GM23248 (cell line): ENCODE measurements around the gene MAVS. TPM values are rescaled to one million over a fixed set of nuclear protein-coding genes. Genes with fewer than 3 reads are reported as not detected.

Source experiments
- DNase-seq: peaks from one replicate; pipeline ENCODE4 v3.0.0-alpha.2; 2015
- H2AFZ ChIP-seq: fragments of 200-600 bp; sonication (generic); 2 replicates; pipeline ENCODE4 v1.6.1; 2016; ENCODE audit warnings: antibody characterized with exemption
- H3F3A ChIP-seq: fragments of 200-600 bp; sonication (generic); 2 replicates; pipeline ENCODE4 v1.6.1; 2016; ENCODE audit warnings: mild to moderate bottlenecking, antibody characterized with exemption, mixed run types; ENCODE audit not compliant: insufficient read depth
- H3K27ac ChIP-seq: fragments of 200-600 bp; sonication (generic); 2 replicates; pipeline ENCODE4 v1.5.1; 2016; ENCODE audit warnings: mild to moderate bottlenecking
- H3K27me3 ChIP-seq: fragments of 200-600 bp; sonication (generic); replicated peaks from 2 replicates; pipeline ENCODE4 v1.6.1; 2016; ENCODE audit warnings: mild to moderate bottlenecking; ENCODE audit not compliant: insufficient read depth
- H3K36me3 ChIP-seq: fragments of 200-600 bp; sonication (generic); 2 replicates; pipeline ENCODE4 v1.6.1; 2016; ENCODE audit warnings: low read depth, mild to moderate bottlenecking
- H3K4me1 ChIP-seq: fragments of 200-600 bp; sonication (generic); 2 replicates; pipeline ENCODE4 v1.6.1; 2016; ENCODE audit warnings: mild to moderate bottlenecking; ENCODE audit not compliant: insufficient read depth
- H3K4me2 ChIP-seq: fragments of 200-600 bp; sonication (generic); one replicate; pipeline ENCODE4 v1.6.1; 2016; ENCODE audit warnings: mild to moderate bottlenecking; ENCODE audit not compliant: unreplicated experiment
- H3K4me3 ChIP-seq: fragments of 200-600 bp; sonication (generic); 2 replicates; pipeline ENCODE4 v1.5.1; 2016; ENCODE audit warnings: mild to moderate bottlenecking
- H3K79me2 ChIP-seq: fragments of 200-600 bp; sonication (generic); 2 replicates; pipeline ENCODE4 v1.6.1; 2016; ENCODE audit warnings: mild to moderate bottlenecking; ENCODE audit not compliant: insufficient read depth
- H3K9ac ChIP-seq: fragments of 200-600 bp; sonication (generic); 2 replicates; pipeline ENCODE4 v1.6.1; 2016; ENCODE audit warnings: mild to moderate bottlenecking
- H3K9me2 ChIP-seq: fragments of 200-600 bp; sonication (generic); 2 replicates; pipeline ENCODE4 v1.6.1; 2016; ENCODE audit warnings: mixed run types, mild to moderate bottlenecking, moderate library complexity; ENCODE audit not compliant: insufficient read depth
- H3K9me3 ChIP-seq: fragments of 200-600 bp; sonication (generic); one replicate; pipeline ENCODE4 v1.6.1; 2017; ENCODE audit warnings: low read depth
- H4K20me1 ChIP-seq: fragments of 200-600 bp; sonication (generic); 2 replicates; pipeline ENCODE4 v1.6.0; 2016; ENCODE audit not compliant: insufficient read depth
- EZH2 ChIP-seq: fragments of 200-600 bp; sonication (generic); IDR thresholded peaks from 2 replicates; pipeline ENCODE4 v1.6.1; 2018; ENCODE audit warnings: antibody characterized with exemption, mild to moderate bottlenecking; ENCODE audit not compliant: insufficient read depth, poor library complexity, severe bottlenecking
- EZH2phosphoT487 ChIP-seq: fragments of 200-600 bp; sonication (generic); IDR thresholded peaks from 2 replicates; pipeline ENCODE4 v1.6.1; 2018; ENCODE audit warnings: antibody characterized with exemption, moderate library complexity, mild to moderate bottlenecking, low read depth; ENCODE audit not compliant: insufficient read depth
- WGBS, 2 experiments: methylation state at CpG; one replicate each; pipeline ENCODE4 v1.1.6; 2015 to 2017; ENCODE audit warnings: low lambda C conversion rate in 2 of 2, low coverage in 1 of 2; ENCODE audit errors: missing lambda C conversion rate in 2 of 2; 5-methylcytosine and 5-hydroxymethylcytosine counted together
- in situ Hi-C: fragments of 300-500 bp; cut with MboI; formaldehyde crosslinking; loops from 2 replicates; pipeline ENCODE4 v1.15.0; 2020
- polyA plus RNA-seq: library from polyadenylated mRNA; unstranded; fragments of >200 nt; fragmentation: Nextera tagmentation; extraction: Ambion mirVana; gene quantifications from 2 replicates; pipeline ENCODE4 v1.2.1, GENCODE V29; 2016
- total RNA-seq: library from RNA; depleted of rRNA; stranded (reverse); fragments of >200 nt; shearing (Covaris generic); gene quantifications from 2 replicates; pipeline ENCODE4 v1.2.3, GENCODE V29; 2014

Gene MAVS
- total and polyA plus RNA-seq, 2 experiments from 2014 or later: 12.0 to 22.0 TPM

DNA sequence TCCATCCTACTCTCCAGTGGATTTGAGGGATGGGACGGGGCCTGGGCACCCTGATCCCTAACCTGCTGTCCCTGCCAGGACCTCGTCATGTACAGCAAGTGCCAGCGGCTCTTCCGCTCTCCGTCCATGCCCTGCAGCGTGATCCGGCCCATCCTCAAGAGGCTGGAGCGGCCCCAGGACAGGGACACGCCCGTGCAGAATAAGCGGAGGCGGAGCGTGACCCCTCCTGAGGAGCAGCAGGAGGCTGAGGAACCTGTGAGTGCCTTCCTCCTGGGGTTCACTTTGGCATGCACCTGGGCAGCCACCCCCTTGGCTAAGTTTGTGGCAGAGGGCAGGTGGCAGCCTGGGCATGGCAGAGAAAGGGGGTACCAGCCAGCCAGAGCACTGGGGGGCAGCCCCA is 44.8 kb upstream of the MAVS start:
- H3K27ac ChIP-seq: no peak overlapping the region
- H3K4me2 ChIP-seq: no peak overlapping the region
- H3K4me1 ChIP-seq: peaks cover 30% of the 10 kb centered on the region
- no peaks in the 10 kb centered on the region for H3K9me3 ChIP-seq
- H3F3A ChIP-seq: peaks cover 19% of the 10 kb centered on the region
- WGBS, 2 experiments: 97% methylated on average over 13 of the region's 13 CpGs
- in situ Hi-C loops: no loop called here
- TF ChIP-seq EZH2phosphoT487 (no peak), EZH2 (no peak)
- H2AFZ ChIP-seq: no peak overlapping the region
- no peak for DNase-seq
- H3K27me3 ChIP-seq: no peaks in the 10 kb centered on the region
- H4K20me1 ChIP-seq: no peaks in the 10 kb centered on the region
- peaks cover 35% of the 10 kb centered on the region for H3K79me2 ChIP-seq
- H3K9me2 ChIP-seq: no peaks in the 10 kb centered on the region
- no peaks in the 10 kb centered on the region; the same call in 1 of the 2 replicates for H3K36me3 ChIP-seq
- no peak overlapping the region for H3K9ac ChIP-seq
- no peak overlapping the region for H3K4me3 ChIP-seq

DNA sequence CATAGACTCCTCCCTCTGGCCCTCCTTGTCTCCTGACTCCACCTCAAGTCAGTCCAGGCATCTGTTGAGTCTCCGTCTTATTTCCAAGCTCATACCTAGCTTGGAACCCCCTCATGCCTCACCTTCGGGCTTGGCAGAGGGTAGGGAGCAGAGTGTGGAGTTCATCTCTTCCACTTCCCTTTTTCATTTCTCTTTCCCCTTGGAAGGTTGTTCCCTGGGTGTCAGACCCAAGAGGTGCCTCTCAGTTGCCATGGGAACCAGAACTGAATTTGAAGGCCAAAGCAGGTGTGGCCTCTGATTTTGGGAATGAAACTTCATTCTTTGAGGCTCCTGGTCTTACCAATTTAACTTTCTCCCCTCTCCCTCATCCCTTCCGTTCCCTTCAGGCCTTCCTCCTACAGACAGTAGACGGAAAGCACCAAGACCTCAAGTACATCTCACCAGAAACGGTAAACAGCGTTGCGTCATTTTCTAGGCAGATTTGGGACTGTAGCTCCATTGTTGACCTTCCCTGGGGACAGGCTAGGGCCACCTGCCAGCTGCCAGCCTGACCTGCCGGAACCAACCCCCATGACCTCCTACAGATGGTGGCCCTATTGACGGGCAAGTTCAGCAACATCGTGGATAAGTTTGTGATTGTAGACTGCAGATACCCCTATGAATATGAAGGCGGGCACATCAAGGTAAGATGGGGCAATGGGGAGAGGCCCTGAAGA is 44.0 kb upstream of the MAVS start:
- Histone ChIP-seq H2AFZ (no peak overlapping the region), H3K4me1 (peaks cover 32% of the 10 kb centered on the region), H3K9me3 (no peaks in the 10 kb centered on the region), H3K9me2 (no peaks in the 10 kb centered on the region), H3K27ac (no peak overlapping the region), H3F3A (peaks cover 25% of the 10 kb centered on the region), H3K4me3 (no peak overlapping the region), H4K20me1 (no peaks in the 10 kb centered on the region), H3K27me3 (no peaks in the 10 kb centered on the region), H3K9ac (no peak overlapping the region), H3K36me3 (no peaks in the 10 kb centered on the region; the same call in 1 of the 2 replicates), H3K4me2 (no peak overlapping the region), H3K79me2 (peaks cover 27% of the 10 kb centered on the region)
- no peak for TF ChIP-seq EZH2phosphoT487
- no peak for TF ChIP-seq EZH2
- no peak for DNase-seq
- 94 to 96% methylated on average over 11 of the region's 11 CpGs for WGBS, 2 experiments
- in situ Hi-C loops: no loop called here

DNA sequence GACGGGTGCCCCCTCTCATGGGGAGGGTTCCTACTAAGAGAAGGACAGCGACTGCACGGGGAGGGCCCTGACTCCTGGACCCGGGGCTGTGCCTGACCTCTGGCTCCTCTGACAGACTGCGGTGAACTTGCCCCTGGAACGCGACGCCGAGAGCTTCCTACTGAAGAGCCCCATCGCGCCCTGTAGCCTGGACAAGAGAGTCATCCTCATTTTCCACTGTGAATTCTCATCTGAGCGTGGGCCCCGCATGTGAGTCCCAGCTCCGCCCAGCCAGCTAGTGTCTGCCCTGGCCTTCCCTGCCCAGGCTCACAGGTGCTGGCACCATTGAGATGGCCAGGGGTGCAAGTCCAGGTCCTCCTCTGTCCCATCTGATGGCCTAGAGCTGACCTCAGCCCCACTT is 43.3 kb upstream of the MAVS start:
- WGBS, 2 experiments: 87 to 92% methylated on average over 14 of the region's 14 CpGs
- peaks cover 33% of the 10 kb centered on the region for H3K4me1 ChIP-seq
- H2AFZ ChIP-seq: no peak overlapping the region
- no peak overlapping the region for H3K27ac ChIP-seq
- no peaks in the 10 kb centered on the region for H3K9me2 ChIP-seq
- H4K20me1 ChIP-seq: no peaks in the 10 kb centered on the region
- H3K79me2 ChIP-seq: peaks cover 21% of the 10 kb centered on the region
- H3K4me2 ChIP-seq: no peak overlapping the region
- DNase-seq: no peak
- TF ChIP-seq EZH2 (no peak), EZH2phosphoT487 (no peak)
- H3K9me3 ChIP-seq: no peaks in the 10 kb centered on the region
- no peaks in the 10 kb centered on the region for H3K27me3 ChIP-seq
- H3K4me3 ChIP-seq: no peak overlapping the region
- H3F3A ChIP-seq: peaks cover 29% of the 10 kb centered on the region
- no peaks in the 10 kb centered on the region; the same call in 1 of the 2 replicates for H3K36me3 ChIP-seq
- H3K9ac ChIP-seq: no peak overlapping the region
- in situ Hi-C loops: no loop called here

DNA sequence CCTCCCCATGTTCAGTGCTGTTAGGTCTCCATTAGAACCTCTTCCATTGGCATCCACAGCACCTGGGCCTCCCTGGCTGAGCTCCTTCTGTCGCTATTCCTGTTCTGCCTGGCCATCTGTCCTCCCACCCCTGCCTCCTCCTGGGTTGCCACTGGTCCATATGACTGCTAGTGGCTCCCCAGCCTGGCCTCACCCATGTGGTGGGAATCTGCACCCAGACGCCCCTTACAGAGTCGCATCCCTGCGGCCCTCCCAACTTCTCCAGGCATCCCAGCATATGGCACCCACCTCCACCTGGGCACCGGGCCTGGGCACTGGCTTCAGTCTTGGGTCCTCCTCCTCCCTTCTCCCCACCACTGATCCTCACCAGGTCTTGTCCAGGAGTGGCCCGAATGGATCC is 42.8 kb upstream of the MAVS start:
- no peak for DNase-seq
- no peaks in the 10 kb centered on the region; the same call in 1 of the 2 replicates for H3K36me3 ChIP-seq
- no peak overlapping the region for H3K4me3 ChIP-seq
- H3K9me2 ChIP-seq: no peaks in the 10 kb centered on the region
- H3K4me2 ChIP-seq: no peak overlapping the region
- TF ChIP-seq EZH2phosphoT487 (no peak), EZH2 (no peak)
- no peak overlapping the region for H3K27ac ChIP-seq
- no peak overlapping the region for H2AFZ ChIP-seq
- peaks cover 20% of the 10 kb centered on the region for H3K79me2 ChIP-seq
- no peaks in the 10 kb centered on the region for H3K27me3 ChIP-seq
- 73 to 80% methylated on average over 6 of the region's 6 CpGs for WGBS, 2 experiments
- H3K9ac ChIP-seq: no peak overlapping the region
- in situ Hi-C loops: no loop called here
- peaks cover 36% of the 10 kb centered on the region for H3K4me1 ChIP-seq
- no peaks in the 10 kb centered on the region for H4K20me1 ChIP-seq
- peaks cover 35% of the 10 kb centered on the region for H3F3A ChIP-seq
- no peaks in the 10 kb centered on the region for H3K9me3 ChIP-seq
